ENCODE results near the gene SCTR.

- TF ChIP-seq CTCF (IDR thresholded peaks at IDR 0.05): no peak
- TF ChIP-seq POLR2A (IDR thresholded peaks at IDR 0.05): no peak
Measured at GRCh38 chr2:119424284-119425118, 99.8 kb downstream of the SCTR start.

All from adrenal gland (tissue), 5 donors.